GM19463 (cell line): ENCODE data around the gene TARS1.
"Not testable (repeated sequence)": the region's sequence is repeated elsewhere in the genome, so short reads cannot be mapped to it uniquely, and the experiment has no call there.

Source experiments
- ATAC-seq: cut with Tn5 transposase; IDR thresholded peaks from one replicate; pipeline ENCODE4 v1.9.1; 2021; ENCODE audit warnings: mild to moderate bottlenecking, moderate library complexity; ENCODE audit not compliant: unreplicated experiment

Gene TARS1

DNA sequence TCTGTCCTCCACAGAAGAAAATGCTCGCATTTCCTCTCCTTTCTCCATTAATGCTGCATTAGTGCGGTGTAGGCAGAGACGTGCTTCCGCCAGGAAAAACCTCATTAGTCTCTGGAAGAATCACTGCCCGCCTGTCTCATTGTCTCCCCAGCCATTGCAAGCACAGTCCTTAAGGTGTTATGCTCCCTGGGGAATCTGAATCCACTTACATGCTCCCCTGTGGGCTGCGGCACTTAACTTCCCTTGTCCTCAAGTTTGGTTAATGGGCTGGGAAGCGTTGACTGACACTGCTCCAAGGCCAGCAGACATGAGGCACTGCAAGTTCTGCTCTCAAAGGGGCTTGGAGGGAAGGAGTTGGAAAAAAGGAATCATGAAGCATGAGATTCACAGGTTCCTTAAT is 41.6 kb downstream of the TARS1 start:
- ATAC-seq, result no peak

- no peak for ATAC-seq
These were observed 46.5 kb downstream of the TARS1 start for GRCh38 chr5:33487236-33487635.

- no peak for ATAC-seq
These were observed 48.0 kb downstream of the TARS1 start for GRCh38 chr5:33488558-33489355.

DNA sequence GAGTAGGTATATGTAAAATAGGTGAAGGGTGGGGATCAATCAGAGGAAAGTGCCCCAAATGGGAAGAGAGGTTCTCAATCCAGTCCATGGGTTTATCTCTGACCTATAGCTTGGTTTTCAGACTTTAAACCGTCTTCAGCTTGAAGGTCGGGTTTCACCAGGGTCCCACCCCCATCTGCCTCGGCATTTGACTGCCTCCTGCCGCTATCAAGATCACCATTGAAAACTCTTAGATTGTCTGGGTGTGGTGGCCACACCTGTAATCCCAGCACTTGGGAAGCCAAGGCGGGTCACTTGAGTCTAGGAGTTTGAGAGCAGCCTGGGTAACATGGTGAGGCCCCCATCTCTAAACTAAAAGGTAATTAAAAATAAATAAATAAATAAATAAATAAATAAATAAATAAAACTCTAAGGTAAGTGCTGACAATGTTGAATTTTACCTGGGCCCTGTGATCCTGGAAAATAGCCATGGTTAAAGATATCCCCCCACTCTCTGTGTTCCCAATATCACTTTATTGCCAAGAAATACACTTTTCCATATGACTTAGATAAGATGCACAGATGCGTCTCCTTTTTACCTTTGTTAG is 48.8 kb downstream of the TARS1 start:
- no peak for ATAC-seq

DNA sequence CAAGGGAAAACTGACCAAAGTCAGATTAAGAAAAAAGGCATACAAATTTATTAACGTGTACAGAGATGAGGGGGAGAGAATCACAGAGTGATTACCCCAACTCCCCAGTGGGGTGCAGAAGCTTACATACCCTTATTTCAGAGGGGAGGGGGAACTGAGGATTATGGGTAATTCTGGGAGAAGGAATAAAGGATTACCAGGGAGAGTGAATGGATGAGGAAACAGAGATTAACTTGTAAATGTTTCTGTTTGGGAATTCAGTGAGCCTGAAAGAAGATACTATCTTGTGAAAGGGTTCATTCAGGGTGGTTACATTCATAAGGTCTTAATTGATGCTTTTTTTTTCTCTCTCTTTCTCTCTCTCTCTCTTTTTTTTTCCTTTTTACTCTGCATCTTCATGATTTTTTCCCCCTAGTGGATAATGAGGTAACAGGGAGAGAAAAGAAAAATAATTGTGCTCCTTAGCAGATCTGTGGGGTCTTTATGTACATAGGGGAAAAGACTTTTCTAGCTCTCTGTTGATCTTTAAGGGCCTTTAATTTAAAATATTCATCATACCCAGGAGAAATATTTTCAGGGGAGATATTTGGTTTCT is 49.4 kb downstream of the TARS1 start:
- no peak for ATAC-seq

GRCh38 chr5:33491941-33492340 is 51.2 kb downstream of the TARS1 start:
- no peak for ATAC-seq

- ATAC-seq, result no peak
These were observed 53.7 kb downstream of the TARS1 start for GRCh38 chr5:33494466-33494865.

DNA sequence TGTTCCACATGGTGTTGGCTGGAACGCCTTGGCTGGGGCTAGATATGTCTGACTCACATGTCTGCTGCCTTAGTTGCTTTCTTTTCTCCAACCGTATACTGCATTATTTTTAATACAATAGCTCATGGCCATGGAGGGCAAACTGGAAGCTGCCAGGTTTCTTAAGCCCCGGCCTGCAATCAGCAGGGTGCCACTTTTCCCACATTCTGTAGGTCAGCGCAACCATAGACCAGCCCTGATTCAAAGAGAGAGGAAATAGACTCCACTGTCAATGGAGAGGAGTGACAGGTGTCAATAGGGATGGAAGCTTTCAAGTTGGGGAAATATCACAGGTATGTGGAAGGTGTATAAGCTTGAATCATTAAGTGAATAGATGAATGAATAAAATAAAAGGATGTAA is 60.5 kb downstream of the TARS1 start:
- ATAC-seq, result no peak

- no peak for ATAC-seq
These were observed 61.1 kb downstream of the TARS1 start for GRCh38 chr5:33501899-33502298.

GRCh38 chr5:33504570-33504969 is 63.8 kb downstream of the TARS1 start:
- ATAC-seq, result no peak

DNA sequence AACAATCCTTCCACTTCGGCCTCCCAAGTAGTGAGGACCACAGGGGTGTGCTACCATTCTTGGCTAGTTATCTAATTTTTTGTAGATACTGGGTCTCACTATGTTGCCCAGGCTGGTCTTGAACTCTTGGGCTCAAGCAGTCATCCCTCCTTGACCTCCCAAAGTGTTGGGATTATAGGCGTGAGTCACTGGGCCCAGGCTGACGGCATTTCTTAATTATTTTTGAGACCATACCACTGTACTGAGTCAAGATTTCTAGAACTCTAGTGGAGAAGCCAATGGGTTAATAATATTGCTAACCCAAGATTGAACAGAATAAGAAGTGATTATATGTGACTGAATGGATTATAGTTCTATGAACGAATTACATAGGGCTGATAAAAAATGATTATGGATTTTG is 66.7 kb downstream of the TARS1 start:
- no peak for ATAC-seq

GRCh38 chr5:33509036-33509435 is 68.3 kb downstream of the TARS1 start:
- ATAC-seq, result no peak

DNA sequence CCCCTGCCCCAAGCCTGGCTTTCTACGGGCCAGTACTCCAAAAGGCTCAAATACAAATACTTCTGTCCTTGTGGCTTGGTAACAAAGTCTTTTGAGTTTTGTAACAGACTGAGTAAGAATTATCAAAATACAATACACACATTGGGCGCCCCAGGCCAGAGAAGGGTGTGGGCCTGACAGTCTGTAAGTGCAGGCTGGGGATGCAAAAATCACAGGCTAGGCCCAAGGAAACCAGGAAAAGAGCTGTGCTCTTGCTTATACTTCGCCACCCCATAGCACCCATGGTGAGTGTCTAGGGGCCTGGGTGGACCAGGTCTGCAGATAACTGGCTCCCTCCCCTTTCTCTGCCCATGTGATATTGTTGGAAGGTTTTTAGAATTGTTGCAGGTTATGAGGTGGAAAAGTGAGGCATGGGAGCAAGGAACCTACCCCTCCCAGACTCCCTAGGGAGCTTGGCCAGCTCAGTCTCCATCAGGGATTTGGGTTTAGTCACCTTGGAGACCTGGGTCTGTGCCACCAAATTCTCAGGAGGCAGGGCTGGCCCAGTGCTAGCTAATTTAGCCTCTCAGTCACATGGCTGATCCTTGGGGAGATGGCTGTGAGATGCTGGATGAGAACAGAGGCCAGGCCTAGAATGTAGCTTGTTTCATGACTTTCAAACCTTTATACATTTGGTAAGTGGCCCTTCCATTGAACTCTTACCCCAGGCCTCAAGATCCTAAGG is 72.9 kb downstream of the TARS1 start:
- ATAC-seq, result no peak

DNA sequence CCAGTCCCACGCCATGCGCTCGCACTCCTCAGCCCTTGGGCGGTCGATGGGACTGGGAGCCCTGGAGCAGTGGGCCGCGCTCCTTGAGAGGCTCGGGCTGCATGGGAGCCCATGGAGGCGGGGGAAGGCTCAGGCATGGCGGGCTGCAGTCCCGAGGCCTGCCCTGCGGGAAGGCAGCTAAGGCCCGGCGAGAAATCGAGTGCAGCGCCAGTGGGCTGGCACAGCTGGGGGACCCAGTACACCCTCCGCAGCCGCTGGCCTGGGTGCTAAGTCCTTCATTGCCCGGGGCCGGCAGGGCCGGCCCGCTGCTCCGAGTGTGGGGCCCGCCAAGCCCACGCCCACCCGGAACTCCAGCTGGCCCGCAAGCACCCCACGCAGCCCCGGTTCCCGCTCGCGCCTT is 74.6 kb downstream of the TARS1 start:
- not testable (repeated sequence) for ATAC-seq

GRCh38 chr5:33516421-33516820 is 75.7 kb downstream of the TARS1 start:
- no peak for ATAC-seq
